Activated CD4-positive, alpha-beta T cell treated with anti-CD3 and anti-CD28 coated beads, Interleukin-2, amount 50 U/mL, for 24 hours (primary cell): Measurements from ENCODE around the gene MMAB.

Experiments
- DNase-seq, 2 donors: peaks; one replicate each; pipeline ENCODE4 v3.0.0-alpha.2; 2020; ENCODE audit warnings: low read depth in 1 of 2, low spot score in 1 of 2

The MMAB gene

DNA sequence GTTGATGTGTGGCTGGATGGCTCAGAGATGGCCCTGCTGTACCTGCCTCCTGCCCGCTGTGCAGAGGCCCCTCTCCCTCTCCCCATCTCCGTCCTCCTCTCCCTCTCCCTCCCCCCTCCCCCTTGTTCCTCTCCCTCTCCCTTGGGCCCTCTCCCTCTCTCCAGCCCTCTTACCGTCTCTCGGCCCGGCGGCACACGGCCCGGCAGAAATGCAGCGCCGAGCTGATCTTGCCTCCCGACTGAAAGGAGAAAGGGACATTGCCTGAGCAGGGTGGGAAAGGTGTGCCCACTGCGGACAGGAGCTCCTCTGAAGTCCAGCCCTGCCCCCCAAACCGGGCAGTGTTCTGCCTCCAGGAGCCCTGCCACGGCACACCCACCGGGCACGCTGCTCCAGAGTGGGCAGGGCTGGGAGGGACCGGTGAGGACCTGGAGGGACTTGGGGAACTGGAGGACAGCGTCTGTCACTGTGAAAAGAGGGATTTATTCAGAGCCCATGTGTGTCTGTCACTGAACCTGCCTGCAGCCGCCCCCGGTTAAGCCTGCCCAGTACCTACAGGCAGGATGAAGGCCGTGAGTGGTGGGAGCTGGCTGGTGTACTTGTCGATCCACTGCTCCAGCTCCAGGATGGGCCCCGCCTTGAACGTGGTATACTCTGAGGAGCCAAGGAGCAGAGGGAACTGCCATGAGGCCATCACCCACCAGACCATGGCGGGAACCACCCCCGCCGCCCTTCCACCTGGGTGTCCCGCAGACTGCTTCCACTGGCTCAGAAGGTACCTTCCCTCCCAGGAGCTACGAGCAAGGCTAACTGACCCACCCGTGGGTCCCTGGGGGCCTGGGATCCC is 12.2 kb downstream of the MMAB start:
- no peak for DNase-seq

GRCh38 chr12:109559601-109560000 is 13.7 kb downstream of the MMAB start:
- DNase-seq, result no peak

DNA sequence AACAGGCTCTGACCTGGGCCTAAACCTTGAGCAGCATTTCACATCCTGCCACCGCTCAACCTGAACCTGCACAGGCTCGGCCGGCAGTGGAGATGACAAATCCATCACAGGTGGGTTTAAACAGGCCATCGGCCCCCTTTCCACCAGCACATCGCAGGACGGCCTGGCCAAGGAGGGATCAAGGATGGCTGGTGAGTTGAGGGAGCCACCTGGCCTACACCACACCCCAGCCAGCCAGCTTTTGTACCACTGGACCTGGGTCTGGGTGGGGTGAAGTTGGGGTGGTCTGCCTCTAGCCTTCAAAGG is 14.2 kb downstream of the MMAB start:
- no peak for DNase-seq

DNA sequence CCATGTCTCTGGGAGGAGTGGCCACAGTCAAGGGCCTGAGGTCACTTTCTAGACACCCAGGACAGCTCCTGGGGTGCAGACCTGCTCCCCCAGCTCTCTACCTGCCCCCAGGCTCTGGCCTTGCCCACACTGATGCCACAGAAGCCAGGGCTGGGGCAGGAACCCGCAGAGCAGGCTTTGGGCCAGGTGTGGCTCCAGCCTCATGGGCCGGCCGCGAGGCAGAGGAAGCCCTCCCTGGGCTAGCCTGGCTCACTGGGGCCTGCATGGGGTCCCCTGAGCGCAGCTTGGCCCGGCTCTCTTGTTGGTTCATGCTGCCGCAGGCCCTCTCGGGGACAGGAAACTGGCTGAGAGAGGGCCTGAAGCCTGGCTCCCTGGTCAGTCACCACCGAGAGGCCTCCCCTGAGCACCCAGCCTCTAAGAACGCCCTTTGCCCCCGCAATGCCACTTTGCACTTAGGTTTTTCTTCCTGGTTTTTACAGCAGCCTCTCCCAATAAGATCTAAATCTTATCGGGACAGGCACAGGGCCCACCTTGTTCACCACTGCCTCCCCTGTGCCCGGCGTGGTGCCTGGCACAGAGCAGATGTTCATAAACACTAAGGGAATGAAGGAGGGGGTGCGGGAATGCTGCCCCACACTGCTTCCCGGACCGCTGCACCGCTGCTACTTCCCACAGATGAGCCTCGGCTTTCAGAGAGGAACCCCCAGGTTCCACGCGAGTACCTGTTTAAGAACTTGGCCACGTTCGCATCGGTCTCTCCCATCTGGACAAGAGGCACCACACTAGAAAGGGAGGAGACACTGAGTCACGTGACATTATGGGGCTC is 14.7 kb downstream of the MMAB start:
- DNase-seq, result no peak

DNA sequence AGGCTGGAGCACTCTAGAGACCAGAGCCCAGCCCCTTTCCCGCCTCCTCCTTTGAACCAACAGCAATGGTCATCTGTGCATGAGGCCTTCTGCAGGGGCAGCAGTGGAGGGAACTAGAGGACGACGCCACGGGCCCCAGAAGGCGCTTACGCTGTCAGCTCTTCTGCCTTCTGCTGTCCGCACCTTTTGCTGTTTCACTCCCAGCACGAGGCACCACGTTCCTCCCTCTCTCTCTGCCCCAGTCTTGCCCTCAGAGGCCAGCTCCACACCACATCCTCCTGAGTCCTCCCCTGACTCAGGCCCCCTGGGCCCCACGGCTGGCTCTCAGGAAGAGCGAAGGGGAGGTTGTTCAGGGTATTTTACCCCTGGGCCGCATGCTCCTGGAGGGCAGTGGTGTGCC is 15.5 kb downstream of the MMAB start:
- DNase-seq, result no peak

GRCh38 chr12:109557200-109557599 is 16.1 kb downstream of the MMAB start:
- no peak for DNase-seq

GRCh38 chr12:109555431-109556315 is 17.6 kb downstream of the MMAB start:
- DNase-seq, result no peak

DNA sequence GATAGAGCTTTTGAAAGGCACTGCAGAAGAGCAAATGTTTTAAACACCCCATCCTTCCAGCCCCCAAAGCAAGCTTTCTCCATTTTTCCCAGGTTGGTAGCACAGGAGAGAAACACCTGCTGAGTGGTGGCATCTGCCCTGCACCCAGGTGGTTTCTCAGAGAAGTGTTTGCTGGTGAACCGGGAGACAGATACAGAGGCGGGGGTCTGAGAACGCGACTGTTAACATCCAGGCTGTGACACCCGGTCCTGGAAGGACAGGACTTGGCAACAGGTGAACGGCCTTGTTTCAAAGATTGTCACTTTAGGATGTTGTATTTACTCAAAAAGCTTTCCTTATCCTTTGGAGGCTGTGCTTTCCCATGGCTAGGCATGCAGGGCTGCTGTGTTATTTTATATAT is 18.5 kb downstream of the MMAB start:
- DNase-seq, result no peak

DNA sequence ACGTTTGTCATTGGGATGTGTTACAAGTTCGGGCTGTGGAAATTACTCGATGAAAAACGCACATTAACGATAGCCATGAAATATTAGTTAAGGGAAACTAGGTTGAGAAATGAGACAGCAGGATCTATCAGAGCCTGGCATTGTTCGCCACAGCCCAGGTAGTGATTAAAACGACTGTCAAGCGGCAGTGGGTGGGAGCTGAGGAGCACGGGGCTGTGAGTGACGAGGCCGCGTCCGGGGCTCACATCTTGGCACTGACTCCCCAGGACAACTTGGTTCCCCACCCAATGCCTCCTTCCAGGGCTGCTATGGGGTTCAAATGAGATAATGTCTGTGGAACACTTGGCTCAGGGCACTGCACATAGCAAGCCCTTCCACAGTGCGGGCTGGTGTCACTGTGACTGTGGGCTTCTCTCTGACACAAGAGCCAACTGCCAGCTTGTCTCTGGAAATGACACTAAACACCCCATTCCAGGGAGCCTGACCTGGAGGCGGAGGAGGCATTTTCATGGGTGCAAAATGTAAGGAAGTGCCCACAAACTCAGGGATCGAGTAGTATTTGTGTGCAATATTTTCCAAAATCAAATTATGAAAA is 19.3 kb downstream of the MMAB start:
- no peak for DNase-seq

DNA sequence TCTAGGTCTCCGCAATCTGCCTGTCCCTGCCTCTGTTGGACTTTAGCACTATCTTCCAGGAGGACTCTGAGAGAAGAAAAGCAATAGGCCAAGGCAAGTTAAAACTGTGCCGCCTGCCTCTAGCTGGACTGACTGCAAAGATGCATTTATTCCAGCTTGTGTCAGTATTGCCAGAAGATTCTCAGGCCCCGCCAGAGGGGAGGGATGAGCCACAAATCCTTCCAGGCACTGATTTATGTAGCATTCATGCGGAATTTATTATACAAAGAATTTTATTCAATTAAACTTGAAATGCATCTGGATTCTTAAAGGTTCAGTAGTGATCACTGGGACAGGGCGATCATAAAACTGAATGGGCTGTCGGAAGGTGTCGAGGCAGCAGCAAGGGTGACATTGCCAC is 19.8 kb downstream of the MMAB start:
- no peak for DNase-seq

GRCh38 chr12:109552971-109553370 is 20.3 kb downstream of the MMAB start:
- no peak for DNase-seq

DNA sequence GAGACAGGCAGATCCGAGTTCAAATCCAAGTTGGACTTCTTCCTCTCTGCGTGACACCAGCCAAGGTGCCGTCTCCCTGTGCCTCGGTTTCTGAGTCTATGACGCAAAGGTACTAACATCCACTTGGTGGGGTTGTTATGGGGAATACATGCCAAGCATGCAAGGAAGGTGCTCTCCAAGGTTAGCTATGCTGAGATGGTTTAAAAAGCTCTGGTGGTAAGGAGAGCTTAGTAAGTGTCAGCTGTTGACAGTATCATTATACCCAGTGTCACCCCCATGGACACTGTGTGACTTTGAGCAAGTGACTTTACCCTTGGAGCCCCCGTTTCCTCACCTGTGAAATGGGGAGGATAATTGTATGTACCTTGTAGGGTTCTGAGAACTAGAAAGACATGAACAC is 22.2 kb downstream of the MMAB start:
- no peak for DNase-seq

GRCh38 chr12:109550281-109550680 is 23.0 kb downstream of the MMAB start:
- DNase-seq, result no peak

DNA sequence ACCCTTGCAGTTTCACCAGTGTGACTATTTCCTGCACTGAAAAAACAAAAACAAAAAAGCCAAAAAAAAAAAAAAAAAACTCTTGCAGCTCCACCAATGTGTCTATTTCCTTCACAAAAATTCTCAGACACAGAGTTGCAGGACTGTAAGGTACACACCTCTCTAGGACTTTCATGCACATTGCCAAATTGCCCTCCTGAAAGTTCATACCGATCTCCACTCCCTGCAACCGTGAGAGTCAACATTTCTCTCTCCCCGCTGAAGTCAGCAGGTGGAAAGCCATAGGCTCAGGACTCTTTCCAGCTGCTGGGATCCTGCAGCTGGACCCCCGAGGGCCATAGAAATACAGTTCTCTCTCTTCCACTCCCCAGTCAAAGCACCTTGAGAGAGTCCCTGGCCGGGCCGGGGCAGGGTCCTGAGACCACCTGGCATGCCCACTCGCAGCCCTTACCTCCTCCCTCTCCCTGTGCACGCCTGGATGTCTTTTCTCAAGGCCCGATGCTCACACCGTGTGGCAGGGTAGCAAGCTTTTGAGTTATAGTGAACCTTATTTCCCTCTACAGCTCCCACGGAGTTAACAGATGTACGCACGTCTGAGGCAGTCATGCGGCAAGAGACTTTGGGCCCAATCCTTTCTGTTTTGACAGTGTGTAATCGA is 23.6 kb downstream of the MMAB start:
- no peak for DNase-seq

DNA sequence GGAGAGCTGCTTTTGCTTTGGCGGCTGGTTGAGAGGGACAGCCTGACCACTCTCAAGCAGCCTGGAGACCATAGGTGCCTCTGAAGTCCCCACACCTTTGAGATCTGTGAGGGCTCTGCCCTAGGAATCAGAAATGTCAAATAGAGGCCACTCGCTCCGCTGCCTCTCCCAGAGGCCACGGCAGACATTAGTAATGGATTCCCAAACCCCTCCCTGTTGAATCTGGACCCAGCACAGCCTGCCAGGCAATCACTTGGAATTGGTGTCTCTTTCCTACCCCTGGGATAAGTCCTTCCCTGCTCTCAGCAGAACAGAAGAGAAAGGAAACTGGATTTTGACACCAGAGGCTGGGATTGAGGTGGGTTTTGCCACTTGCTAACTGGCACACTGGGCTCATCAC is 25.0 kb downstream of the MMAB start:
- no peak for DNase-seq

- no peak for DNase-seq
Measured at GRCh38 chr12:109547286-109547685, 26.0 kb downstream of the MMAB start.

DNA sequence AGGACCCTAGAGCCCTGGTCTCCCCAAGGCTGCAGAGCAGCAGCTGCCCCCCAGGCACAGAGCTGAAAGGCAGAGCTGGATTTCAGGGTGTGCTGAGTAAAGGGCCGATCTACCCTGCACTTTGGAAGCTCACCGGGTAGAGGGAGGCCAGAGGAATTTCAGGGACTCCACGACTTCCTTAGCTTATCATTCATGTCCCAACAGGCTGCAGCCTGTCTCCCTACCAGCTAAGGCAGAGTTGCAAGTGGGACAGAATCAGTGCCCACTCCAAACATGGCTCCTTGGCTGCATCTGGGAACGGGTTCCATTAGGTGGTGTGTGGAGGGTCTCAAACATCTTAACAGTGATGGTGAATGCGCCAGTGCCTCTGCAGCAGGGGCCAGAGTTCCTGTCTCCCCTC is 27.5 kb downstream of the MMAB start:
- DNase-seq, result no peak

DNA sequence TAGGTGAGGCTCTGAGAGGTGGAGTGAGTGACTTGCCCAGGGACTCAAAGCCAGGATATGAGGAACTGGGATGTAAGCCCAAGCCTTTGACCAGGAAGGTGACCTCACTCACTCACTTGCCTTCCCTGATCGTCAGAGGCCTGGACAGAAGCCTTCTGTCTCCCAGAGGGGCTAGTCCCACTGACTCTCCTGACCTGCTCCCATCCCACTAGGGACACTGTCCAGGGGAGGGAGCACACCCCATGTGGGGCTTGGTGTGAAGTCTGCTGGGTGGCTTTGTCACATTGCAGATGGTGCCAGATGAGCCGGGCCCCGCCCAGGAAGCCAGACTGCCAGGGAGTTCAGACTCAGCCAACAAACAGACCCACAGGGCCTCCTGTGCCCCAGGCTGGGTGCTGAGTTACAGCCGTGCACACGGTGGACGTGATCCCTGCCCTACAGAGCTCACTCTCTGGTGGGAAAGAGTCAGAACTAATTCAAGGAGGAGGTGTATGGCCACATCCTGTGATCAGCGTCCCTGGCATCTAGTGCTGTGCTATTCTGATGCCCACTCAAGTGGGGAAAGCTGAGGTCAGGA is 28.3 kb downstream of the MMAB start:
- DNase-seq, result no peak

- no peak for DNase-seq
Measured at GRCh38 chr12:109542876-109543275, 30.4 kb downstream of the MMAB start.

DNA sequence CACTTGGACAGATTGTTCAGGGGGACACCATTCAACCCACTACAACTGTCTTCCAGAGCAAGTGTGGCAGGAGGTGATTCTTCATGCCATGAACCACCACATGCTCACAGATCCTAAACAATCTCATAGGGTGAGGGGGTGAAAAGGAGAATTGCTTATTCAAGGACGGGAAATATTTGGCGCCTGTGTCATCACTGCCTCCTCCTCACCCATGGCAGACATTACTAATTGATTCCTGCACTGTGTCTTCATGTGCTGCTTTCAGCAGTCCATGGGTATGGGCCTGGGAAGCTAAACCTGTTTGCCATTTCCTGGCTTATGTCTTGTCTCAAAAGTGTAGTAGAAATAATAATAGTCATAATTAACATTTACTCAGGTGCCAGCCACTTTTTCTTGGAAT is 31.3 kb downstream of the MMAB start:
- DNase-seq, result no peak

GRCh38 chr12:109541413-109541726 is 31.9 kb downstream of the MMAB start:
- no peak for DNase-seq
